GM19328 (cell line): ENCODE measurements around the gene TRAPPC12.
"Not testable (repeated sequence)": the region's sequence is repeated elsewhere in the genome, so short reads cannot be mapped to it uniquely, and the experiment has no call there.

ENCODE experiments used
- ATAC-seq: cut with Tn5 transposase; IDR thresholded peaks from one replicate; pipeline ENCODE4 v1.9.1; 2021; ENCODE audit warnings: mild to moderate bottlenecking, moderate library complexity; ENCODE audit not compliant: unreplicated experiment

The TRAPPC12 gene

DNA sequence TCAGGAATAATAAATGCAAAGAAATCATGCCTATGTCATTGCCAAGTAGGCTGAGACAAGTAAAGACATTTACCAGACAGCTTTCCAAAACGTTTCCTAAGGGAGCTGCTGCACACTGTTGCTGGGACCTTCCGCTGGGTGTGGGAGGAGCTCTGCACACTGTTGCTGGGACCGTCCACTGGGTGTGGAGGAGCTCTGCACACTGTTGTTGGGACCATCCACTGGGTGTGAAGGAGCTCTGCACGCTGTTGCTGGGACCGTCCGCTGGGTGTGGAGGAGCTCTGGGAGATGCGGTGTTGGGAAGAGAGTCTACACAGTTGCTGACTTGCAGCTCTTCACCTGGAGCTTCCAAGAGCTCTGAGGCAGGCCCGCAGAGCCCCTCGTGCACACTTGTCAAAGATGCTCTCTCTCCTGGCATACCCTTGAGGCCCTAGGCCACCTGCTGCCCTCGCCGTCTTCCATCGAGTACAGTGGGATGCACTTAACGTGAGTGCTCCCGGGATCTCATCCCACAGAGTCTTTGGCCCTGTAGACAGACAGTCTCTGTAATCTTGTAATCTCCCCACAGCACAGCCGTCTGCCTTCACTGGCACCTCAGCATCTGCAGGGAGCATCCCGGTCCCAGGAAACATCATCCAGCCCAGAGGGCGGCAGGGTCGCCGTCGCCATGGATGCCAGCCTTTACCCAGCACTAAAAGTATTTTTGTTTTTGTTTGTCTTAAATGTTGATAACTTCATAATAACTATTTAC, 51.4 kb downstream of the TRAPPC12 start:
- ATAC-seq = no peak

DNA sequence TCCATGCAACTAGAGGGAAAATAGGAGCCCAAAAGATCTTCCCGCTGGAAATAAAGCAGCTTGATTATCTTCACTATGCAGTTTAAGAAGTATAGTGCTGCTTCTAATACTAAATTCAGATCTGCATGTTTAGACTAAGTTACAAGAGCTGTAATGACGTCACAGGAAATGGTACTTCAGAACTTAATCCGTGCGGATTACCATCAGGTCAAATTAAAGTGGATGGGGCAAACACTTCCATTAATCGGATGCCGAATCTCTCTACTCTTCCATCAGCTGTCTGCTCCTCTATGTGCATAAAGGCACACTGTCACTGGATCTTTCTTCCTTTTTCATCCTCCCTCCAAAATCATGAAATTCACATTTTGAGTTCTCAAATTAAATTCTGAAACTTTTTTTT, 52.6 kb downstream of the TRAPPC12 start:
- ATAC-seq = no peak

GRCh38 chr2:3432693-3433338, 53.3 kb downstream of the TRAPPC12 start:
- ATAC-seq = no peak

DNA sequence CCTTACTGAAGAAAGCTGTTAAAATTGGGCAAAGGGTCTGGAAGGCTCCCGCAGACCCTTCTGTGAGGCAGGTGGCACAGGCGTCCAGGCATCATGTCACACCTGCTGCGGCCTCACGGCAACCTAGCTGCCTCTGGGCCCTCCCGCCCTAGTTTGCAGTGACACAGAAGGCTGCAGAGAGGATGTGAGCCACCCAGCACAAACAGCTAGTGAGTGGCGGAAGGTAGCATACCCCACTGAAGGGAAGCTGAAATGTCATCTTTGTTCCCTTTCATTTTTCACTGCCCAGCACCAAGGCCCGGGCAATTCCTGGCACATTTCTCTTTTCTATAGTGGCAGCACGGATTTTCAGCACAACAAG, 53.8 kb downstream of the TRAPPC12 start:
- no peak for ATAC-seq

GRCh38 chr2:3433776-3434400, 54.4 kb downstream of the TRAPPC12 start:
- no peak for ATAC-seq

DNA sequence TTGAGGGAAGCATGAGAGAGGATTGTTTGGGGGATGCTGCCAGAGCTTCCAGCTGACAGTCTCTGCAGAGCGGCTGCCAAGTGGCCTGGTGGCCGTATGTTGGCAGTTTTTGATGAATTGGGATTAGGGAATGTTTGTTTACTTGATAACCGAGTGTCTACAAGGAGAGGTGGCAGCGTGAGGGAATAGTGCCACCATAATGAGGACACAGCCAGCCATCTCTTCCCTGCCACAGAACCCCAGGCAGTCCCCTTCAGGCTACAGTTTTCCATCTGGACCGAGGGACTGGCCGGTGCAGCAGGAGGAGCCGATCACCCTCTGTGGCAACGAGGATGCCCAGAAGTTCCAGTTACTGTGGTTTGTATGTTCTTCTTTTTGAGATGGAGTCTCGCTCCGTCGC, 55.2 kb downstream of the TRAPPC12 start:
- ATAC-seq = no peak

- no peak for ATAC-seq
These were observed 56.0 kb downstream of the TRAPPC12 start for GRCh38 chr2:3435445-3435844.

DNA sequence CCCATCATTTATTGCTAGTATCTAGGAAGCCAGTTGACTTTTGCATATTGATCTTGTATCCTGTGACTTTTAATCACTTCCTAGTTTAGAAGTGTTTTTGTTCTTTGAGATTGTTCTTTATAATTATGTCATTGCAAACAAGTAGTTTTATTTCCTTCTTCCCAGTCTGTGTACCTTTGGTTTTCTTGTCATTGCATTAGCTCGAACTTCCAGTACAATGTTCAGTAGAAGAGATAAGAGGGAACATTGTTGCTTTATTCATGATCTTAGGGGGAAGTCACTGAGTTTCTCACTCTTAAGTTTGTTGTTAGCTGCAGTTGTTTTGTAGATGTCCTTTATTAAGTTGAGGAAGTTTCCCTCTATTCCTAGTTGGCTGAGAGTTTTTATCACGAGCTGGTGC, 61.0 kb downstream of the TRAPPC12 start:
- ATAC-seq = no peak

DNA sequence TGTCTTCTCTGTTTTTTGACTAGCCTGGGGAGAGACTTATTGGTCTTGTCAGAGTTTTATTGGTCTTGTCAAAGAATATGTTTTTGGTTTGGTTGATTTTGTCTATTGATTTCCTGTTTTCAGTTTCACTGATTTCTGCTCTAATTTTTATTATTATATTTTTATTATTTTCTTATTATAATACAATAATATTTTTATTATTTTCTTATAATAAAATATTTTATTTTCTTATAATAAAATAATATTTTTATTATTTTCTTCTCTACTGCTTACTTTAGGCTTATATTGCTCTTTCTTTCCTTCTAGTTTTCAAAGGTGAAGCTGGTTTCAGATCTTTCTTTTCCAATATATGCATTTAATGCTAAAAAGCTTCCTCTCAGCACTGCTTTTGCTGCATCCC, 62.0 kb downstream of the TRAPPC12 start:
- ATAC-seq = no peak

DNA sequence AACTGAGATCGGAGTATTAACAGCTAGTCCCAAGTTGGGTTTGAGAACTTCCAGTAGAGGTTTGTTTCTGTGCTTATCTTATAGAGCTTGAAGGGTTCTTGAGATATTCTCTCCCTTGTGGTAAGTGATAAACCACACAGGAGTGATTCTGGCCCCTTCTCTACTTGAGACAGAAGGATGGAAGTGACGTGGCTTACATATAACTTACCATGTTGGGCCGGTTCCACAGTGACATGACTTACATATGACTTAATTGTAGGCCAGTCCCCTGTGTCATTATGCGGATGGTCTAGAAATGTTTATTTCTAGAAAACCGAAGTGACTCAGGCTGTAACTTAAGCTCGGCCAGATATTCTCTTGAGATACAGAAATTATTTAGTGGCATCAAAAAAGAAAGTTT, 62.7 kb downstream of the TRAPPC12 start:
- ATAC-seq = no peak

DNA sequence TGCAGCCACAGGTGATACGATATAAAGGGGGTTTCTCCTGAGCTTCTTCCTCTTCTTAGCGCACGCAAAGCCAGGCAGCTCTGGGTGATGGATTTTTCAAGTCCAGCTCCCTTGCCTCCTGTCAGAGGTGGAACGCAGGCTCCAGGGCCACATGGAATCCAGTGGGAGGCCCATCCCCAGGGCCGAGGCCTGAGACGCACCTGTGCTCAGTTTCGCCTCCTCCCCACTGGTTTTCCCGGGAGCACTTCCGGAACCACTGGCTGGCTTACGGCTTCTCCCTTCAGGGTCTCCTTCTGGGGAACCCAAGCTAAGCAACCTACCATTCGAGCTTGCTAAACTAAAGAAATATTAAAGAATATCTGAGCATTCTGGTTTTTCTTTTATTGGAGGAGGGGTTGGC, 63.6 kb downstream of the TRAPPC12 start:
- ATAC-seq = no peak

- ATAC-seq = no peak
These were observed 64.1 kb downstream of the TRAPPC12 start for GRCh38 chr2:3443506-3444084.

GRCh38 chr2:3445891-3446290, 66.4 kb downstream of the TRAPPC12 start:
- ATAC-seq = no peak

GRCh38 chr2:3446381-3446780, 66.9 kb downstream of the TRAPPC12 start:
- ATAC-seq = no peak

DNA sequence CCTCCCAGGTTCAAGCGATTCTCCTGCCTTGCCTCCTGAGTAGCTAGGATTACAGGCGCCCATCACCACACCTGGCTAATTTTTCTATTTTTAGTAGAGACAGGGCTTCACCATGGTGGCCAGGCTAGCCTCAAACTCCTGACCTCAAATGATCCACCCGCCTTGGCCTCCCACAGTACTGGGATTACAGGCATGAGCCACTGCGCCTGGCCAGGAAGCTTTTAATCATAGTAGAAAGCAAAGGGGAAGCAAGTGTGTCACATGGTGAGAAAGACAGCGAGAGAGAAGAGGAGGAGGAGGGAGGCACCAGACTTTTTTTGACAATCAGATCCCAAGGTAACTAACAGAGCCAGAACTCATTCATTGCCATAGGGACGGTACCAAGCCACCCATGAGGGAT, 67.7 kb downstream of the TRAPPC12 start:
- not testable (repeated sequence) for ATAC-seq

DNA sequence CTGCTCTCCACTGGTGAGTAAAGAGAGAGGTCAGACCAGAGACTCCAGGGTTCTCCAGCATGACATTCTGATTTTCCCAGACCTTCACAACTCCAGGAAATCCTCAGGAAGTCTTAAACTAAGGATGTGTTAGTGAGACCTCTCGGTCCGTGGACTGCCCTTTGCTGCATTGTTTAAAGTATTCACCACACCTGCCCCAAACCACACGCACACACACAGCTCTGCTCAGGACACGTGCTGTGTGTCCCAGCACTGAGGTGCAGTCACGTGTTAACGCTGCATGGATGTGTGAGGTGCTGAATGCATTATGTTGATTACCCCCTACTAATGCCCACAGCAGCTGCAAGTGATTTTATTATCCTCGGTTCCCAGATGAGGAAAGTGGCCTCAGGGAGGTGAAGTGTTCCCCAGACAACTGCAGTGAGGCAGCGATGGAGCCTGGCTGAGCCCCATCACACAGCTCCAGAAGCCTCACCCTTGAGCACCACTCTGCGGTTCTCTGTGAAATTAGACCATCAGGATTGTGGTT, 68.4 kb downstream of the TRAPPC12 start:
- no peak for ATAC-seq

DNA sequence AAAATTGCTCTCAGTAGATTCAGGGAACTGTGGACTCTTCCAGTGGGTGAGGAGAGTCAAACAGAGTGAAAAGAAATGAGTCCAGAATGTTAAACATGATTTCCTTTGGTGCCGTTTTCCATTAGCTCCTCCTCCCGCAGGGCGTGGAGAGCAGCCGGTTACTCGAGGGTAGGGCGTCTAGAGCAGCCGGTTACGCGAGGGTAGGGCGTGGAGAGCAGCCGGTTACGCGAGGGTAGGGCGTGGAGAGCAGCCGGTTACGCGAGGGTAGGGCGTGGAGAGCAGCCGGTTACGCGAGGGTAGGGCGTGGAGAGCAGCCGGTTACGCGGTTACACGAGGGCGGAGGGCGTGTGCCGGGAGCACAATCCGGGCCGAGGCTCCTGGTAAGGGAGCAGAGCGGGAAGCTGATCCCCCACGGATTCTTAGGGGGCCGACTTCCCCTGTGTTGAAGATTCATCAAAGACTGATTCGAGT, 69.0 kb downstream of the TRAPPC12 start:
- ATAC-seq = not testable (repeated sequence)

- no peak for ATAC-seq
These were observed 69.6 kb downstream of the TRAPPC12 start for GRCh38 chr2:3449086-3449485.

DNA sequence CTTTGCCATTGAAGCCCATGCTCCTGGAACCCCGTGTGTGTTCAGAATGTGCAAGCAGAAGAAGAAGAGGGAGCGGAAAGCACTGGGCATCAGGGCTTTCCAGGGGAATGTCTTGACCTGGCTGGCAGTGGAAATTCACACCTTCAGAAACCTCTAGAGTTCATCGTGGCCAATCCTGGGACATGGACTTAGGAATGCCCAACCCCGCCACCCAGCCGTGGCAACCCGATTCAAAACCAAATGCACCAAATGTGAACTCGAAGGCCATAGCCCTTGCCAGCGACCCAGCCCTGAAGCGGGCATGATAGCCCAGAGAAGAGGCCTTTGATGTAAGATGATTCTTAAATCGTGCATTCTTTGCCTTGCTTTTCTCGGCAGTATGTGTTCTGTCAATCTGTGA, 70.4 kb downstream of the TRAPPC12 start:
- no peak for ATAC-seq

- no peak for ATAC-seq
These were observed 71.0 kb downstream of the TRAPPC12 start for GRCh38 chr2:3450385-3451010.

GRCh38 chr2:3451169-3451568, 71.7 kb downstream of the TRAPPC12 start:
- ATAC-seq = no peak
